Measurements from ENCODE around the gene SRD5A3. TPM values are rescaled to one million over a fixed set of nuclear protein-coding genes. Genes with fewer than 3 reads are reported as not detected.
"Not testable (repeated sequence)": the region's sequence is repeated elsewhere in the genome, so short reads cannot be mapped to it uniquely, and the experiment has no call there.

Gene SRD5A3
- total RNA-seq, 1 donor, result 2.7 TPM

GRCh38 chr4:55336138-55337034, 9.7 kb upstream of the SRD5A3 start:
- H3K9me3 ChIP-seq (ENCODE audit: low read depth, low read length), result no peaks in the 10 kb centered on the region
- no peaks in the 10 kb centered on the region for H3K27me3 ChIP-seq (ENCODE audit: insufficient read depth, low read length)
- H3K4me3 ChIP-seq (ENCODE audit: low read length), result no peak overlapping the region
- no peaks in the 10 kb centered on the region for H3K4me1 ChIP-seq (ENCODE audit: insufficient read depth, low read length)

- Histone ChIP-seq H3K4me3 (ENCODE audit: low read length) (no peak overlapping the region), H3K27me3 (ENCODE audit: insufficient read depth, low read length) (no peaks in the 10 kb centered on the region), H3K9me3 (ENCODE audit: low read depth, low read length) (no peaks in the 10 kb centered on the region), H3K4me1 (ENCODE audit: insufficient read depth, low read length) (no peaks in the 10 kb centered on the region)
These were observed 8.1 kb upstream of the SRD5A3 start for GRCh38 chr4:55337944-55338343.

GRCh38 chr4:55338486-55338885, 7.6 kb upstream of the SRD5A3 start:
- Histone ChIP-seq H3K4me3 (ENCODE audit: low read length) (no peak overlapping the region), H3K27me3 (ENCODE audit: insufficient read depth, low read length) (no peaks in the 10 kb centered on the region), H3K9me3 (ENCODE audit: low read depth, low read length) (no peaks in the 10 kb centered on the region), H3K4me1 (ENCODE audit: insufficient read depth, low read length) (no peaks in the 10 kb centered on the region)

GRCh38 chr4:55340266-55340665, 5.8 kb upstream of the SRD5A3 start:
- Histone ChIP-seq H3K4me3 (ENCODE audit: low read length) (no peak overlapping the region), H3K9me3 (ENCODE audit: low read depth, low read length) (no peaks in the 10 kb centered on the region), H3K4me1 (ENCODE audit: insufficient read depth, low read length) (no peaks in the 10 kb centered on the region), H3K27me3 (ENCODE audit: insufficient read depth, low read length) (no peaks in the 10 kb centered on the region)

GRCh38 chr4:55343887-55344286, 2.2 kb upstream of the SRD5A3 start:
- H3K27me3 ChIP-seq (ENCODE audit: insufficient read depth, low read length), result no peaks in the 10 kb centered on the region

GRCh38 chr4:55345054-55345453, 988 bp upstream of the SRD5A3 start:
- Histone ChIP-seq H3K4me3 (ENCODE audit: low read length) (no peak overlapping the region), H3K27me3 (ENCODE audit: insufficient read depth, low read length) (no peaks in the 10 kb centered on the region), H3K4me1 (ENCODE audit: insufficient read depth, low read length) (peaks cover 17% of the 10 kb centered on the region), H3K9me3 (ENCODE audit: low read depth, low read length) (no peaks in the 10 kb centered on the region)

More at GRCh38 chr4:55343887-55344286, 2.2 kb upstream of the SRD5A3 start:
- no peak overlapping the region for H3K4me3 ChIP-seq (ENCODE audit: low read length)
- H3K9me3 ChIP-seq (ENCODE audit: low read depth, low read length), result no peaks in the 10 kb centered on the region
- H3K4me1 ChIP-seq (ENCODE audit: insufficient read depth, low read length), result peaks cover 17% of the 10 kb centered on the region

GRCh38 chr4:55346851-55347255, 811 bp downstream of the SRD5A3 start:
- peaks cover 17% of the 10 kb centered on the region for H3K4me1 ChIP-seq (ENCODE audit: insufficient read depth, low read length)
- H3K4me3 ChIP-seq (ENCODE audit: low read length), result peak overlapping the region; percentile 66
- no peaks in the 10 kb centered on the region for H3K27me3 ChIP-seq (ENCODE audit: insufficient read depth, low read length)
- no peaks in the 10 kb centered on the region for H3K9me3 ChIP-seq (ENCODE audit: low read depth, low read length)

GRCh38 chr4:55347610-55348228, 1.7 kb downstream of the SRD5A3 start:
- Histone ChIP-seq H3K27me3 (ENCODE audit: insufficient read depth, low read length) (no peaks in the 10 kb centered on the region), H3K9me3 (ENCODE audit: low read depth, low read length) (no peaks in the 10 kb centered on the region), H3K4me3 (ENCODE audit: low read length) (no peak overlapping the region), H3K4me1 (ENCODE audit: insufficient read depth, low read length) (peaks cover 17% of the 10 kb centered on the region)

GRCh38 chr4:55348466-55348865, 2.4 kb downstream of the SRD5A3 start:
- Histone ChIP-seq H3K4me1 (ENCODE audit: insufficient read depth, low read length) (peaks cover 17% of the 10 kb centered on the region), H3K4me3 (ENCODE audit: low read length) (no peak overlapping the region), H3K27me3 (ENCODE audit: insufficient read depth, low read length) (no peaks in the 10 kb centered on the region), H3K9me3 (ENCODE audit: low read depth, low read length) (no peaks in the 10 kb centered on the region)

GRCh38 chr4:55350870-55351269, 4.8 kb downstream of the SRD5A3 start:
- H3K27me3 ChIP-seq (ENCODE audit: insufficient read depth, low read length); H3K9me3 ChIP-seq (ENCODE audit: low read depth, low read length); H3K4me3 ChIP-seq (ENCODE audit: low read length): not testable (repeated sequence)
- H3K4me1 ChIP-seq (ENCODE audit: insufficient read depth, low read length), result peaks cover 17% of the 10 kb centered on the region

GRCh38 chr4:55351824-55352223, 5.8 kb downstream of the SRD5A3 start:
- H3K4me1 ChIP-seq (ENCODE audit: insufficient read depth, low read length), result peaks cover 14% of the 10 kb centered on the region
- no peaks in the 10 kb centered on the region for H3K9me3 ChIP-seq (ENCODE audit: low read depth, low read length)
- H3K27me3 ChIP-seq (ENCODE audit: insufficient read depth, low read length), result no peaks in the 10 kb centered on the region
- no peak overlapping the region for H3K4me3 ChIP-seq (ENCODE audit: low read length)

GRCh38 chr4:55352726-55353125, 6.7 kb downstream of the SRD5A3 start:
- Histone ChIP-seq H3K27me3 (ENCODE audit: insufficient read depth, low read length) (no peaks in the 10 kb centered on the region), H3K9me3 (ENCODE audit: low read depth, low read length) (no peaks in the 10 kb centered on the region), H3K4me1 (ENCODE audit: insufficient read depth, low read length) (peaks cover 4% of the 10 kb centered on the region), H3K4me3 (ENCODE audit: low read length) (no peak overlapping the region)

- not testable (repeated sequence) for H3K4me3 ChIP-seq (ENCODE audit: low read length); H3K9me3 ChIP-seq (ENCODE audit: low read depth, low read length); H3K4me1 ChIP-seq (ENCODE audit: insufficient read depth, low read length)
These were observed 7.2 kb downstream of the SRD5A3 start for GRCh38 chr4:55353228-55353747.

GRCh38 chr4:55354648-55355047, 8.6 kb downstream of the SRD5A3 start:
- Histone ChIP-seq H3K4me1 (ENCODE audit: insufficient read depth, low read length) (peaks cover 17% of the 10 kb centered on the region), H3K27me3 (ENCODE audit: insufficient read depth, low read length) (no peaks in the 10 kb centered on the region), H3K4me3 (ENCODE audit: low read length) (no peak overlapping the region), H3K9me3 (ENCODE audit: low read depth, low read length) (no peaks in the 10 kb centered on the region)

More at GRCh38 chr4:55353228-55353747, 7.2 kb downstream of the SRD5A3 start:
- not testable (repeated sequence) for H3K27me3 ChIP-seq (ENCODE audit: insufficient read depth, low read length)

GRCh38 chr4:55355555-55355954, 9.5 kb downstream of the SRD5A3 start:
- Histone ChIP-seq H3K4me3 (ENCODE audit: low read length) (no peak overlapping the region), H3K9me3 (ENCODE audit: low read depth, low read length) (no peaks in the 10 kb centered on the region), H3K4me1 (ENCODE audit: insufficient read depth, low read length) (peaks cover 17% of the 10 kb centered on the region), H3K27me3 (ENCODE audit: insufficient read depth, low read length) (no peaks in the 10 kb centered on the region)
